CD4-positive, alpha-beta T cell (primary cell): ENCODE data around the gene MIX23. TPM values are rescaled to one million over a fixed set of nuclear protein-coding genes. Genes with fewer than 3 reads are reported as not detected.

Experiments used
- ATAC-seq: fragments of 200-7000 bp; cut with Tn5 transposase; one replicate; pipeline ENCODE4 v1.10.0; 2022; ENCODE audit warnings: mild to moderate bottlenecking; ENCODE audit not compliant: poor library complexity
- CTCF ChIA-PET: fragments of 350-600 bp; sonication (Branson Sonifier 250); formaldehyde crosslinking; loops from one replicate; lab custom pipeline; 2021; ENCODE audit warnings: antibody characterized with exemption, inconsistent platforms; lab: Charles Lee
- POLR2A ChIA-PET: fragments of 350-600 bp; sonication (Branson Sonifier 250); formaldehyde crosslinking; loops from one replicate; lab custom pipeline; 2021; ENCODE audit warnings: antibody characterized with exemption, inconsistent platforms; lab: Charles Lee
- DNase-seq, 14 experiments: peaks; one replicate each; pipeline ENCODE4 v3.0.0-alpha.2; 2013 to 2020; ENCODE audit warnings: mixed read lengths in 2 of 14
- H3K27ac ChIP-seq, 2 donors: one replicate each; pipeline versions ENCODE4 v1.5.1 to v1.7.0; 2013; ENCODE audit warnings: low read length in 2 of 2, low read depth in 1 of 2, mild to moderate bottlenecking in 1 of 2
- H3K27me3 ChIP-seq, 2 experiments: 1 replicate in 1 of 2; 2 replicates in 1 of 2; pipeline versions ENCODE4 v1.6.1 to v1.7.0; 2013; ENCODE audit warnings: low read length in 2 of 2, control low read depth in 1 of 2, mild to moderate bottlenecking in 1 of 2, moderate library complexity in 1 of 2; ENCODE audit not compliant: insufficient read depth in 2 of 2, control insufficient read depth in 1 of 2
- H3K36me3 ChIP-seq: one replicate; pipeline ENCODE4 v1.6.1; 2013; ENCODE audit warnings: low read length, control low read depth; ENCODE audit not compliant: insufficient read depth
- H3K4me1 ChIP-seq: one replicate; pipeline ENCODE4 v1.6.1; 2013; ENCODE audit warnings: low read length, control low read depth; ENCODE audit not compliant: insufficient read depth
- H3K4me3 ChIP-seq: one replicate; pipeline ENCODE4 v1.5.1; 2013; ENCODE audit warnings: mild to moderate bottlenecking, low read length, moderate library complexity
- H3K9me3 ChIP-seq, 2 experiments: 1 replicate in 1 of 2; 2 replicates in 1 of 2; pipeline versions ENCODE4 v1.6.1 to v1.7.0; 2013; ENCODE audit warnings: low read length in 2 of 2, mild to moderate bottlenecking in 2 of 2, control low read depth in 1 of 2, moderate library complexity in 1 of 2; ENCODE audit not compliant: control insufficient read depth in 1 of 2, insufficient read depth in 1 of 2
- H3K27ac Mint-ChIP-seq: one replicate; pipeline ENCODE4 v1.8.0; 2020; ENCODE audit warnings: mixed read lengths
- H3K27me3 Mint-ChIP-seq: one replicate; pipeline ENCODE4 v1.8.0; 2021; ENCODE audit warnings: mixed read lengths
- H3K36me3 Mint-ChIP-seq: one replicate; pipeline ENCODE4 v1.8.0; 2021; ENCODE audit warnings: low read depth, mixed read lengths
- H3K4me1 Mint-ChIP-seq: one replicate; pipeline ENCODE4 v1.8.0; 2021; ENCODE audit warnings: low read depth, mixed read lengths
- H3K4me3 Mint-ChIP-seq: one replicate; pipeline ENCODE4 v1.8.0; 2020; ENCODE audit warnings: mild to moderate bottlenecking, mixed read lengths
- H3K9me3 Mint-ChIP-seq: one replicate; pipeline ENCODE4 v1.8.0; 2020; ENCODE audit warnings: mixed read lengths
- intact Hi-C, 2 experiments: fragments of 100-400 bp; cut with DNase I in 1 of 2; cut with micrococcal nuclease in 1 of 2; formaldehyde crosslinking; loops; one replicate each; pipeline versions ENCODE4 v1.15.1 to v1.9.0; 2023 to 2025; cut with DNase I, micrococcal nuclease
- total RNA-seq, 174 experiments: library from RNA in 2 of 174; stranded (reverse) in 2 of 174; gene quantifications; one replicate each; pipeline ENCODE4 v1.2.3 and lab custom pipeline; 2021 to 2026
- TF ChIP-seq, protein P1 (sequence below): fragments of 200-600 bp; IDR thresholded peaks from one replicate; pipeline ENCODE4 v1.8.0; 2022; ENCODE audit warnings: antibody characterized with exemption, mild to moderate bottlenecking

The MIX23 gene
- total RNA-seq, 2 experiments from 2014 or later, result 12.4 to 17.5 TPM

DNA sequence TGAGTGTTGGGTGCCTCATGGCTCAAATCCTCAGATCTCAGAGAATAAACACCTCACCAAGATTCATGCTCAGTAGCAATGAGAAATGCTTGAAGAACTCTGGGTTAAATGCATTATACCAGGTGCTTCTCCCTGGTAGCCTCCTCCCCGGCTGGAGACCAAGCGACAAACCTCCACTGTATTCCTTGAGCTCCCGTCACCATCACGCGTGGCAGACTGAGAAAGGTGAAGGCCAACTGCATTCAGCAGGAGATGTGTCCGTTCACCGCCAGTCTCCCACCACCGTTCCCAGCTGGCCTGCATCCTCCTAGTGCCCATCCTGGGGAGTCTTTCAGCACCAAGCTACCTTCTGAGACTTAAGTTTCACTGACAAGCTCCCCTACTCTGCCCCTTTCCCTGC is 50.5 kb downstream of the MIX23 start:
- H3K4me1 Mint-ChIP-seq, result no peaks in the 10 kb centered on the region
- H3K4me3 Mint-ChIP-seq, result no peak overlapping the region
- peaks cover 0 to 6% of the 10 kb centered on the region in 2 experiments for H3K27me3 ChIP-seq
- no peaks in the 10 kb centered on the region for H3K36me3 Mint-ChIP-seq
- peaks cover 10% of the 10 kb centered on the region for H3K27me3 Mint-ChIP-seq
- POLR2A ChIA-PET, result no interaction called here
- intact Hi-C loops, result no loop called here
- CTCF ChIA-PET, result no interaction called here
- no peak for ATAC-seq
- no peak for DNase-seq
- no peak overlapping the region for H3K27ac Mint-ChIP-seq
- no peak overlapping the region for H3K27ac ChIP-seq
- H3K4me3 ChIP-seq, result no peak overlapping the region
- TF ChIP-seq, protein P1, sequence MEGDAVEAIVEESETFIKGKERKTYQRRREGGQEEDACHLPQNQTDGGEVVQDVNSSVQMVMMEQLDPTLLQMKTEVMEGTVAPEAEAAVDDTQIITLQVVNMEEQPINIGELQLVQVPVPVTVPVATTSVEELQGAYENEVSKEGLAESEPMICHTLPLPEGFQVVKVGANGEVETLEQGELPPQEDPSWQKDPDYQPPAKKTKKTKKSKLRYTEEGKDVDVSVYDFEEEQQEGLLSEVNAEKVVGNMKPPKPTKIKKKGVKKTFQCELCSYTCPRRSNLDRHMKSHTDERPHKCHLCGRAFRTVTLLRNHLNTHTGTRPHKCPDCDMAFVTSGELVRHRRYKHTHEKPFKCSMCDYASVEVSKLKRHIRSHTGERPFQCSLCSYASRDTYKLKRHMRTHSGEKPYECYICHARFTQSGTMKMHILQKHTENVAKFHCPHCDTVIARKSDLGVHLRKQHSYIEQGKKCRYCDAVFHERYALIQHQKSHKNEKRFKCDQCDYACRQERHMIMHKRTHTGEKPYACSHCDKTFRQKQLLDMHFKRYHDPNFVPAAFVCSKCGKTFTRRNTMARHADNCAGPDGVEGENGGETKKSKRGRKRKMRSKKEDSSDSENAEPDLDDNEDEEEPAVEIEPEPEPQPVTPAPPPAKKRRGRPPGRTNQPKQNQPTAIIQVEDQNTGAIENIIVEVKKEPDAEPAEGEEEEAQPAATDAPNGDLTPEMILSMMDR, result no peak
- no peaks in the 10 kb centered on the region for H3K36me3 ChIP-seq
- H3K4me1 ChIP-seq, result no peaks in the 10 kb centered on the region
- no peaks in the 10 kb centered on the region for H3K9me3 ChIP-seq
- no peaks in the 10 kb centered on the region for H3K9me3 Mint-ChIP-seq

DNA sequence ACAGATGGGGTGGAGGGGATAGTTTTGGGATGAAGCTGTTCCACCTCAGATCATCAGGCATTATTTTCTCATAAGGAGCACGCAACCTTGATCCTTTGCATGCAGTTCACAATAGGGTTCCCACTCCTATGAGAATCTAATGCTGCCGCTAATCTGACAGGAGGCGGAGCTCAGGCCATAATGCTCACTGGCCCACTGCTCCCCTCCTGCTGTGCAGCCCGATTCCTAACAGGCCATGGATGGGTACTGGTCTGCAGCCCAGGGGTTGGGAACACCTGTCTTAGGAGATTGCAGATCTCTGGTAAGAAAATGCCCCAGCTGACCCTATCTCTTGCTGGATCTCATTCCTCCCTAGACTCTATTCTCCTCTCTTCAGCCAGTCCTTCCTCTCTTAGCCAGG is 51.1 kb downstream of the MIX23 start:
- ChIA-PET POLR2A (no interaction called here), CTCF (no interaction called here)
- no peaks in the 10 kb centered on the region for H3K36me3 ChIP-seq

DNA sequence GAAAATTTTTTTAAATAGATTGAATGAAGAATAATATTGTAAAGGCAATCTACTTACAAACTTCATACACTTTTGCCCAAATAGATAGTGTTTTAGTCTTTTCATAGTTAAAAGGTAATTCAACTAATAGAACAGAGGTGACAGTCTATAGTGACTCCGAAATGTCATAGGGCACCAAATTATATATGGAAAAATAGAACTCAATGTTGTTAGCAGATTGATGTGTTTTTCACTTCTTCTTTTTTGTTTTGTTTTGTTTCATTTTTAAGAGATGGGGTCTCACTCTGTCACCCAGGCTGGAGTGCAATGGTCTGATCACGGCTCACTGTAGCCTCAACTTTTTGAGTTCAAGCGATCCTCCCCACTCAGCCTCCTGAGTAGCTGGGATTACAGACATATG is 57.3 kb downstream of the MIX23 start:
- H3K36me3 Mint-ChIP-seq, result no peaks in the 10 kb centered on the region
- no peaks in the 10 kb centered on the region for H3K9me3 ChIP-seq
- DNase-seq, result no peak
- intact Hi-C loops, result no loop called here
- CTCF ChIA-PET, result no interaction called here
- H3K27ac ChIP-seq, result no peak overlapping the region
- H3K27ac Mint-ChIP-seq, result no peak overlapping the region
- peaks cover 15% of the 10 kb centered on the region for H3K4me1 ChIP-seq
- H3K36me3 ChIP-seq, result no peaks in the 10 kb centered on the region
- no peak overlapping the region for H3K4me3 ChIP-seq
- TF ChIP-seq, protein P1, result no peak
- H3K4me3 Mint-ChIP-seq, result no peak overlapping the region
- POLR2A ChIA-PET, result no interaction called here
- H3K4me1 Mint-ChIP-seq, result peaks cover 22% of the 10 kb centered on the region
- H3K9me3 Mint-ChIP-seq, result no peaks in the 10 kb centered on the region
- H3K27me3 Mint-ChIP-seq, result peaks cover 5% of the 10 kb centered on the region
- ATAC-seq, result no peak
- no peaks in the 10 kb centered on the region for H3K27me3 ChIP-seq

More for the DNA sequence above, 51.1 kb downstream of the MIX23 start:
- Histone ChIP-seq H3K4me1 (no peaks in the 10 kb centered on the region), H3K9me3 (no peaks in the 10 kb centered on the region), H3K27ac (no peak overlapping the region), H3K27me3 (peaks cover 0 to 6% of the 10 kb centered on the region in 2 experiments), H3K4me3 (no peak overlapping the region)
- H3K4me3 Mint-ChIP-seq, result no peak overlapping the region
- no peaks in the 10 kb centered on the region for H3K4me1 Mint-ChIP-seq
- no peaks in the 10 kb centered on the region for H3K9me3 Mint-ChIP-seq
- TF ChIP-seq, protein P1, result no peak
- no peak for DNase-seq
- no peak overlapping the region for H3K27ac Mint-ChIP-seq
- H3K27me3 Mint-ChIP-seq, result peaks cover 10% of the 10 kb centered on the region
- intact Hi-C loops, result no loop called here
- ATAC-seq, result no peak
- H3K36me3 Mint-ChIP-seq, result no peaks in the 10 kb centered on the region
